Fibroblast of skin of left quadriceps (primary cell): ENCODE measurements around the gene PHLDB2.

Experiments used
- DNase-seq, 2 experiments: peaks; one replicate each; pipeline ENCODE4 v3.0.0-alpha.2; 2013; ENCODE audit warnings: low read depth in 2 of 2

PHLDB2 gene

DNA sequence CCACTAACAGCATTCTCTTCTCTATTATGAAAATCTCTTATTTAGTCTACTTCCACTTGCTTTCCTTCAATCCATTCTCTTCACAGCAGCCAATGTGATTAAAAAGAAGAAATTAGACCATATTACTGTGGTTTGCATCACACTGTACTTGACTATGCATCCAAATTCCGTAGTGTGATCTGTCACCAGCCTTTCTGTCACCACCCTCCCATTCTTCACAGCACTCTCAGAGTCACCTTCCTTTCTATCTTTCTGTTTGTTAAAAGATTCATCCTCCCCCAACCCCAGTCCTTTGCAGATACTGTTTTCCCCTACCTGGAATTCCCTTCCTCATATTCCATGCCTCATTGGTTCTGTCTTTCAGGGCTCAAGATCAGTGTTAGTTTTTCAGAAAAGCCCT, 64.7 kb downstream of the PHLDB2 start:
- no peak for DNase-seq

DNA sequence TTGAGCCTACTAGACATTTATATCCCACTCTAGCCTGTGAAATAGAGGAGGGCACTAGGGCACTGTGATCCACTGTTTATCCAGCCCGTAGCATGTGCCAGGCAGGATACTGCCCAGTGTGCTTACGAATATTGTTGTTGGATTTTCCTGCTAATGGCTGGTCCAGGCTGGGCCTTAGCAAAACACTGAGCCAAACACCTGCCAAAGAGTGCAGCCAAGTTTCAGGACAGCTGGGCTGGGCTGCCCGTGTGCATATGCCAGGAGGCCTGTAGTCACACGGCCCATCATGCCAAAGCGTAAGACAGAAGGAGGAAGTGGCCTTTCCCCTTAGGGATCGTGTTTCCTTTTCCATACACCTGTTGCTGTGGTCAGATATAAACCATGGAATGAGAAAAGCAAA, 65.2 kb downstream of the PHLDB2 start:
- DNase-seq, result no peak

DNA sequence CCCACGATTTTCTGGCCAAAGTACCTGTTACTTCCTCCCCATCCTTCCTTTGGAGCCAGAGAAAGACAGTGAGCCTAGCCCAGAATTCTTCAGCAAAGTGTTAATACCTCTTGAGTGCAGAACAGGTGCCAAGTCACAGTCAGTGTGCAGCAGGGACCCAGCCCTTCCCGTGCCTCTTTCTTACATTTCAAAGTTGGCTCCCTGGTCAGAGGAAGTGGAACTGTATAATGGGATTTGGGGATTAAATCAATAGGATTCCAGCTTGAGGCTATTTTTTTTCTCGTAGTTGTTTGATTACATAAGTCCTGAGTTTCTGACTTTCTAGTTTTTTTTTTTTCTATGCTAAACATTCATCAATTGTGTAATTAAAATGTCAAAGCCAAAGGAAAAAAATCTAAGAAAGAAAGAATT, 67.2 kb downstream of the PHLDB2 start:
- DNase-seq, result no peak

DNA sequence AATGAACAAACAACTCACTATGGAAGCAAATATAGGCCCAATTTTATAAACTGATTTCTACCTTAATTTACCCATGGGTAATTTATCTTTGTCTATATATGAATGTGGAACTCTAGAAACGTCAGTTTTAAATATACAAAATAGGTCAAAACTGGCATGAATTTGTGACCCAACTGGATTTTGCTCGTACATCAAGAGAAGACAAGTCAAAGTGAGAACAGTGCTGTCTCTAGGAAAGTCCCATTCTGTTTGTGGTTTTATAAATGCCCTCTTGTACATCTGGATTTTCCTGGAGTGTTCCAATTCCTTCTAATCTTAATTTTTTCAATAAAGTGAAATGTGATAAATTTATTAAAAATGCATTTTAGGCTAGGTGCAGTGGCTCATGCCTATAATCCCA, 69.5 kb downstream of the PHLDB2 start:
- no peak for DNase-seq

DNA sequence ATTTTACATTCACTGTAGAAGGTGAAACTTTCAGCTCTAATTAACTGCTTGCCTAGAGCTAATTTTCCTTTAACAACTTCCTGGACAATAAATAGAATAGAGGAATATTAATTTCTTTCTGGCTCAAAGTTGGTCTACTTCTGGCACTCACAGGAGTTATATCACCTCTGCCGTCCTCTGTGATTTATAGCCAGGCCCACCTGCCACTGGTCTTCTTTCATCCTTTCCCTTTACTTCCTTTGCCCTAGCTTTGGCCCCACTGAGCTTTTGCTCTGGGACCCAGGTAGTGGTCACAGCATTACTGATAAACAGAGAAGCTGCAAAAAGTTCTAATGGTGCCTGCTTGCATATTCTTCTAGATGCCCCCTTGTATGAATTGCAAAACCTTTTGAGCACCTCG, 70.4 kb downstream of the PHLDB2 start:
- no peak for DNase-seq

GRCh38 chr3:111932946-111933345, 73.9 kb downstream of the PHLDB2 start:
- DNase-seq, result no peak

GRCh38 chr3:111936191-111936841, 77.3 kb downstream of the PHLDB2 start:
- peak; percentile 71 to 76 for DNase-seq

DNA sequence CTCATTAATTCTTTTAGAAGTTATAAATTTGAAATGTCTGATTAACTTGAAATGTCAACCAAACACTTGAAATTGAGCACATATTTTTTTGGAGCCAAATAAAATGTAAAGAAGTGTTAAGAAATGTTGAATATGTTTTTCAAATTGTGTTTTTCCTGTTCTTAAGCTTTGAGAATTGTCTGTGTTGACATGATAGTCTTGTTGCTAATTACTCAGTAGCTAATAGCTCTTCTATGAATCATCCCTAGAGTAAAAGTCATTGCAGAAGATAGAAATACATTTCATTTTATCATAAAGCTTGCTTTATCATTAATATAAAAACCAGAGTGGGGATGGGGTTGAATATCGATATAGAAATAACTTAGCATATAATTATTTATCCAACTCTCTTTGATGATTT, 77.9 kb downstream of the PHLDB2 start:
- DNase-seq, result no peak

DNA sequence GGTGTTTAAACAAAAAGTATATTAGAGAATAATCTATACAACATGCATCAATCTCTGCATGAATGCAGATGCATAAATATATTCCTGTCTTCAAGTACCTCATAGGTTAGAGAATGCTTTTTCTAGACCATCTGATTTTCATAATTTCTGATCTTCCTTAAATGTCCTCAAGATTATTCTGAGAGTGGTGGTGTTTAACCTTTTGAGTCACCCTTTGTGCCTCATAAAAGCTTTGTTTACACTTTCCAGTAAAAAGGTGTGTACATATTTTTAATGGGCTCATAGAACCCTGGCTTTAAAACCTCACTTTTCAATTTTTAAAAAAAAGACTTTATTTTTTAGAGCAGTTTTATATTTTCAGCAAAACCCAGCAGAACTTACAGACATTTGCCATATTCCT, 78.8 kb downstream of the PHLDB2 start:
- DNase-seq, result no peak

- no peak for DNase-seq
These were observed 80.8 kb downstream of the PHLDB2 start for GRCh38 chr3:111939873-111940272.

DNA sequence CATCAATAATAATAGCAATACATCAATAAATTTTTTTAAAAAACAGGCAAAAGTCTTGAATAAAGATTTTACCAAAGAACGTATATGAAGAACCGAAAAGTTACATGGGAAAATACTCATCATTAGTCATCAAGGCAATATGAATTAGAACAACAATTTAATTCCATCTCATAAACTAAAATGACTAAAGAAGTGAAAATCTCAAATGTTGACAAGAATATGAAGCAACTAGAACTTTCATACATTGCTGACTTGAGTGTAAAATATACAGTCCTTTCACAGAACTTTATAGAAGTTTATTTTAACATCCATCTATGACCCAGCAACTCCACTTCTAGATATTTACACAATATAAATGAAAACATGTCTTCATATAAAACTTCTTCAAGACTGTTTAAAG, 84.5 kb downstream of the PHLDB2 start:
- no peak for DNase-seq

DNA sequence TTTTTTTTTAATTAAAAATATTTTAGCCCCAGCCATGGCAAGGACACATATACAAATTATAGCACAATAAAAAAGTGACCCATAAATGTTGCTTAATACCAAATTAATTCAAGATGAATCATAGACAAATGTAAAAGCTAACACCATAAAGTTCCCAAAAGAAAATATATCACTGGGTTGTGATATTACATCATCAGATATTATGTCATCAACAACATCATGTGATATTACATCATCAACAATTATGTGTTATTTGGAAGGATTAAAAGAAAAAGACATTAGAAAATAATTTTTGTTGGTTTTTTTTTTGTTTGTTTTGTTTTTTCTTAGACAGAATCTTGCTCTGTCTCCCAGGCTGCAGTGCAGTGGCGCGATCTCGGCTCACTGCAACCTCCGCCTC, 85.3 kb downstream of the PHLDB2 start:
- DNase-seq, result no peak

GRCh38 chr3:111947231-111947630, 88.2 kb downstream of the PHLDB2 start:
- no peak for DNase-seq

- no peak for DNase-seq
These were observed 89.7 kb downstream of the PHLDB2 start for GRCh38 chr3:111948786-111949185.

GRCh38 chr3:111949712-111950111, 90.6 kb downstream of the PHLDB2 start:
- DNase-seq, result no peak

- DNase-seq, result no peak
These were observed 92.0 kb downstream of the PHLDB2 start for GRCh38 chr3:111951032-111951431.

GRCh38 chr3:111952086-111952485, 93.0 kb downstream of the PHLDB2 start:
- no peak for DNase-seq

DNA sequence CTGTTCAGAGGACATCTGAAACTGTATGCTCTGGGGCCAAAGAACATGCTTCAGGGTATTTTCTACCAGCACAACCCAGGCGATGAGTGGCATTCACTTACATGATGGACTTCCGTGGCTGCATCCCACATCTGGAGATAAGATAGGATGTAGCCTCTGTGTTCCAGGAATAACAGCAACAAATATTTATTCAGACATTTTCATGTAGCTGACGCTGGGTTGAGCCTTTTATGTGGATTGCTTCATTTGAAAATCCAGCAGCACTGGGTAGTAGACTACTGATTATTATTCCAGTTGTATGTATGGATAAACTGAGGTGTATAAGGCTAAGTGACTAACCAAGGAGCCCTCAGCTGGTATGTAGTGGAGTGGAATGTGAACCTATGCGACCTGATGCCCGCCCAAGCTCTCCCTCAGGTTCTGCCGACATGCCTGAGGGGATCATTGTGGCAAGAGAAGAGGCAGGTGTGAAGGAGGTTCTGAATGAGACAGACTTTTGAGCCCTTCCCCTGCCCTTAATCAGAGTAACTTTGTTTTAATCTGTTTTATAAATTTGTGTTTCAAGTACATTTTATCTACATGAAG, 93.9 kb downstream of the PHLDB2 start:
- DNase-seq, result no peak

DNA sequence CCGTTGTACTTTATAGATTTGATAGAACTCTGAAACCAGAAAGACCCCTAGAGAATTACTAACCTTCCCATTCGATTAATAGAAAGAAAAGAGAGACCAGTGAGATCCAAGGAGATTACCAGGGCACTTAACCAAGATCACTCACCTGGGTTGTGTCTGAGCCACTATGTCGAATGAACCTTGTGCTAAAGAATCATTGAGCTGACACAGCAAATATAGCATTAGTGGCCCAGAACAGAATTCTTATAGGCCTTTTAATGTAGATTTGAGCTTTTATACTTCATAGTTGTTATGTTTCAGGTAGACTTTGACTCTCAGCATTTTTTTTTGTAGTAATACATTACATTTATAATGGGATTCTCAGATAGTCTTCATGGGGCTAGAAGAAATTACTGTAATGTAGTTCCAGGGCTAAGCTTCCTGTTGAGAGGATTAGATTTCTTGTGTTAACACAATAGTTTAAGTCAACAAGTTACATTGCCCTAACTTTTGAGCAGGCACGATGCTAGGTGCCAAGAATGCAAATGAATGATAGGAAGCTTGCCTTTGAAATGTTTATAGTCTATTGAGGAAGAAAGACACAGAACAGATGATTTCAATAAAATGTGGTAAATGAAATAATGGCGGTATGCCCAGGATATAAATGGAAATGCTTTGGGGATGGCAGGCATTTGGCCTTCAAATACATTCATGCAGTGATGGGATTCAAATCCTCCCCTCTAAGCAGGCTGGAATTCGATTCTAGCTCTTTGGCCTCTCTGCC, 95.3 kb downstream of the PHLDB2 start:
- peak; percentile 76 to 86 for DNase-seq

DNA sequence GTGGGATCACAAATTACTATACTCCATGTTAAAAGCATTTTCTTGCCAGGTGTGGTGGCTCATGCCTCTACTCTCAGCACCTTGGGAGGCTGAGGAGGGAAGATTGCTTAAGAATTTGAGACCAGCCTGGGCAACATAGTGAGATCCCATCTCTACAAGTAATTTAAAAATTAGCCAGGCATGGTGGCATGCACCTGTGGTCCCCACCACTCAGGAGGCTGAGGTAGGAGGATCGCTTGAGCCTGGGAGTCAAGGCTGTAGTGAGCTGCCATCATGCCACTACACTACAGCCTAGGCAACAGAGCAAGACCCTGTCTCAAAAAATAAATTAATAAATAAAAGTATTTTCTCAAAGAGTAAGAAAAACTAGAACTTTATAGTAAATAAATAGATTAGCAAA, 96.8 kb downstream of the PHLDB2 start:
- DNase-seq, result no peak

DNA sequence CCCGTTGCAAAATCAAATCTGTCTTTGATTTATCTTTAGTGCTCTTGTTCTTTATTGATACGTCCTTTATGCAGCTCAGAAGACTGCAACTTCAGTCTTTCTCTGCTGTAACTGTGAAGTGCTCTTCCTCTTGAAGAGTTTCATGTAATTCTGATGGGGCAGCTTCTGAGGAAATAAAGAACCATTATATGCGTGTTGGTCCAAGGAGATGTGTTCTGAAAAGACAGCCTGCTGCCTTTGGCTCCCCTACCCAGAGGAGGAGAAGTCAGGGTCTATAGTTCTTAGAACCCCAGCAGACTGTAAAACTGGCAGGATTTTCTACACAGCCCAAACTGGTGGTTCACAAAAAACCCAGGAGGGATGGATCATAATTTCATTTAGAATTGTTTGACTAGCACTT, 97.4 kb downstream of the PHLDB2 start:
- DNase-seq, result no peak

GRCh38 chr3:111956995-111957734, 98.1 kb downstream of the PHLDB2 start:
- no peak for DNase-seq
